ENCODE measurements around the gene GPT2. TPM values are rescaled to one million over a fixed set of nuclear protein-coding genes. Genes with fewer than 3 reads are reported as not detected.
A peak's percentile ranks its signal among the peaks of the same experiment; 100 is the strongest.

GPT2 gene
- total RNA-seq, 4 donors from 2014 or later: 13.5 to 112 (median 55.7) TPM

- in situ Hi-C loops (cut with MboI; ENCODE audit: low sequenced_read_pairs in 4 of 4) (no loop called here), intact Hi-C loops (cut with DNase I; ENCODE audit: low total_unique reads) (no loop called here)
- DNase-seq: no peak
- no peak for ATAC-seq
- no peak for TF ChIP-seq POLR2A (IDR thresholded peaks at IDR 0.05)
- TF ChIP-seq, protein P1, sequence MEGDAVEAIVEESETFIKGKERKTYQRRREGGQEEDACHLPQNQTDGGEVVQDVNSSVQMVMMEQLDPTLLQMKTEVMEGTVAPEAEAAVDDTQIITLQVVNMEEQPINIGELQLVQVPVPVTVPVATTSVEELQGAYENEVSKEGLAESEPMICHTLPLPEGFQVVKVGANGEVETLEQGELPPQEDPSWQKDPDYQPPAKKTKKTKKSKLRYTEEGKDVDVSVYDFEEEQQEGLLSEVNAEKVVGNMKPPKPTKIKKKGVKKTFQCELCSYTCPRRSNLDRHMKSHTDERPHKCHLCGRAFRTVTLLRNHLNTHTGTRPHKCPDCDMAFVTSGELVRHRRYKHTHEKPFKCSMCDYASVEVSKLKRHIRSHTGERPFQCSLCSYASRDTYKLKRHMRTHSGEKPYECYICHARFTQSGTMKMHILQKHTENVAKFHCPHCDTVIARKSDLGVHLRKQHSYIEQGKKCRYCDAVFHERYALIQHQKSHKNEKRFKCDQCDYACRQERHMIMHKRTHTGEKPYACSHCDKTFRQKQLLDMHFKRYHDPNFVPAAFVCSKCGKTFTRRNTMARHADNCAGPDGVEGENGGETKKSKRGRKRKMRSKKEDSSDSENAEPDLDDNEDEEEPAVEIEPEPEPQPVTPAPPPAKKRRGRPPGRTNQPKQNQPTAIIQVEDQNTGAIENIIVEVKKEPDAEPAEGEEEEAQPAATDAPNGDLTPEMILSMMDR (IDR thresholded peaks at IDR 0.05 in 4 of 5, conservative IDR thresholded peaks at IDR 0.05 in 1 of 5): no peak
- Histone ChIP-seq H3K27me3 (no peaks in the 10 kb centered on the region), H3K36me3 (no peaks in the 10 kb centered on the region), H3K4me3 (no peak overlapping the region), H3K27ac (no peak overlapping the region), H3K9me3 (no peaks in the 10 kb centered on the region), H3K4me1 (peaks cover 0 to under 1% of the 10 kb centered on the region in 2 donors)
Observed at GRCh38 chr16:46848768-46849764, 35.1 kb upstream of the GPT2 start.

DNA sequence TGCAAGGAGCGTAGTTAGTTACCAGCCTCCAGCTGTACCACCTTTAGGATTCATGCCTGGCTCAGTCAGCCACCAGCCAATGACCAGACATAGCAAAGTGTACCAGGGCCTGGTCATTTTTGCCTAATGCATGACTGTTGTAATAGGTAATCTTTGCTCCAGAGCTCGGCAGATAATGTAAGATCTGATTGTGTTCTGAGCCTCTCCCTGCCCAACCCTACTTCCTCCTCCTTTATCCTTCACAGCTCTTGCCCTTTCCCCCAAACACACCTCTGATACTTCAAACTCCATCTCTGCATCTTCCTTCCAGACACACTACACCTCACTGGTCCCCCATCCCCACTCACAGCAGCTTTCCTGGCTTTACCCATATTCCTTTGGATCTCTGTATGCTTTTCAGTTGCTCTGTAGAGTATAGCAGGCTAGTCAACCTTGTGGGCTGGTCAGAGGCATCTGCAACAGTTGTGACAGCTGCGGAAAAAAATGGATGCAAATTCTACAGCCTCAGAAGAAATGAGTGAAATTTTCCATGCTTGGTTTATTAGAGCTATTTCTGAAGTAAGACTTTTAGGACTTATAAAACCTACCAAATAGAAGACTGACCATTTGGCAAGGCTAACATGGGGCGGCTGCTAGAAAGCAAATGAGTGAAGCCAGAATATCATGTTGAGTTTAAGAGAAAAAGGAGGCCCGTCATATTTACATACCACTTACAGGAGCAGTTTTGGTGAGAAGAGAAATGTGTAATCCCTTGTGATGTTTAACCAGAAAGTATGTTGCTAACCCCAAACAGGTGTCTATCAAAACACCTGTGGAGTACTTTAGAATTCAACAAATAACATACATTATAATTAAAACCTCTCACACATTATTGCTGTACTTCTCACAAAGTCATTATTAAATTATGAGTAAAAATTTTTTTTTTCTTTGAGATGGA, 33.3 kb upstream of the GPT2 start:
- peaks cover 0 to 4% of the 10 kb centered on the region in 2 donors for H3K4me1 ChIP-seq
- DNase-seq: no peak
- H3K36me3 ChIP-seq: no peaks in the 10 kb centered on the region
- TF ChIP-seq POLR2A (IDR thresholded peaks at IDR 0.05): no peak
- TF ChIP-seq, protein P1 (IDR thresholded peaks at IDR 0.05 in 4 of 5, conservative IDR thresholded peaks at IDR 0.05 in 1 of 5): no peak
- no peak for ATAC-seq
- H3K27ac ChIP-seq: no peak overlapping the region
- no peaks in the 10 kb centered on the region for H3K27me3 ChIP-seq
- in situ Hi-C loops (cut with MboI; ENCODE audit: low sequenced_read_pairs in 4 of 4): loop anchor here in 3 of 4 donors (5.0 kb wide), 2 partner anchors 51 to 61 kb away; no protein-coding TSS in a partner anchor
- intact Hi-C loops (cut with DNase I; ENCODE audit: low total_unique reads): no loop called here
- no peak overlapping the region for H3K4me3 ChIP-seq
- no peaks in the 10 kb centered on the region for H3K9me3 ChIP-seq

DNA sequence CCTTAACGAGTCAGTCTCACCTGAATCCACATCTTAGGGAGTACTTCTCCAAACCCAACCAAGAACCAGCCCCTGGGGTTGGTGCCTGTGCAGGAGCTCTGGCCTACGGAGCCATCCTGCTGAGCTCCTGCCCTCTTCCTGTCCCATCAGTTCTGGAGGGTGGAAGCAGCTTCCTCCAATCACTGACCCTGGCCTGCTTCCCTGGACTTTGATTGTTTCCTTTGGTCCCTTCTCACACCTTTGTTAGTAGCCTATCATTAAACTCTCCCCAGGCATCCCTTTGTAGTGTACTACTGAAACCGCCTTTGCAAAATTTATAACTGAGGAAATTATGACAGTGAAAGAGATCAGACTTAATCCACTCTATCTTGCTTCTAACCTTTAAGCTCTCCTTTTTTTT, 32.0 kb upstream of the GPT2 start:
- Histone ChIP-seq H3K36me3 (no peaks in the 10 kb centered on the region), H3K4me1 (peaks cover 0 to 4% of the 10 kb centered on the region in 2 donors), H3K27ac (no peak overlapping the region), H3K27me3 (no peaks in the 10 kb centered on the region), H3K9me3 (no peaks in the 10 kb centered on the region), H3K4me3 (no peak overlapping the region)
- intact Hi-C loops (cut with DNase I; ENCODE audit: low total_unique reads): no loop called here
- DNase-seq (no peak), ATAC-seq (no peak)
- in situ Hi-C loops (cut with MboI; ENCODE audit: low sequenced_read_pairs in 4 of 4): loop anchor here in 3 of 4 donors (5.0 kb wide), 2 partner anchors 50 to 60 kb away; no protein-coding TSS in a partner anchor
- no peak for TF ChIP-seq POLR2A (IDR thresholded peaks at IDR 0.05)
- TF ChIP-seq, protein P1 (IDR thresholded peaks at IDR 0.05 in 4 of 5, conservative IDR thresholded peaks at IDR 0.05 in 1 of 5): no peak

- Histone ChIP-seq H3K27me3 (no peaks in the 10 kb centered on the region), H3K36me3 (no peaks in the 10 kb centered on the region), H3K9me3 (no peaks in the 10 kb centered on the region), H3K27ac (no peak overlapping the region), H3K4me1 (peaks cover 8 to 14% of the 10 kb centered on the region in 2 donors), H3K4me3 (no peak overlapping the region)
- ATAC-seq (peak; percentile 77 to 78), DNase-seq (peak; percentile 58 to 72)
- intact Hi-C loops (cut with DNase I; ENCODE audit: low total_unique reads): loop anchor here (1.0 kb wide), 1 partner anchor 54 kb away; no protein-coding TSS in a partner anchor
- TF ChIP-seq, protein P1 (IDR thresholded peaks at IDR 0.05 in 4 of 5, conservative IDR thresholded peaks at IDR 0.05 in 1 of 5): peak; percentile 78 to 92 (median 88)
- TF ChIP-seq POLR2A (IDR thresholded peaks at IDR 0.05): no peak
- in situ Hi-C loops (cut with MboI; ENCODE audit: low sequenced_read_pairs in 4 of 4): loop anchor here in 3 of 4 donors (5.0 kb wide), 2 partner anchors 48 to 58 kb away; no protein-coding TSS in a partner anchor
Observed at GRCh38 chr16:46853713-46854443, 30.3 kb upstream of the GPT2 start.
